Stimulated activated CD4-positive, alpha-beta T cell treated with anti-CD3 and anti-CD28 coated beads, Interleukin-1b, Interleukin-23, amount 100 ng/mL, for 4 hours (primary cell): Measurements from ENCODE around the gene LINC01488.

Source experiments
- DNase-seq, 2 donors: peaks; one replicate each; pipeline ENCODE4 v3.0.0-alpha.2; 2020; ENCODE audit warnings: low read depth in 2 of 2

Gene LINC01488

DNA sequence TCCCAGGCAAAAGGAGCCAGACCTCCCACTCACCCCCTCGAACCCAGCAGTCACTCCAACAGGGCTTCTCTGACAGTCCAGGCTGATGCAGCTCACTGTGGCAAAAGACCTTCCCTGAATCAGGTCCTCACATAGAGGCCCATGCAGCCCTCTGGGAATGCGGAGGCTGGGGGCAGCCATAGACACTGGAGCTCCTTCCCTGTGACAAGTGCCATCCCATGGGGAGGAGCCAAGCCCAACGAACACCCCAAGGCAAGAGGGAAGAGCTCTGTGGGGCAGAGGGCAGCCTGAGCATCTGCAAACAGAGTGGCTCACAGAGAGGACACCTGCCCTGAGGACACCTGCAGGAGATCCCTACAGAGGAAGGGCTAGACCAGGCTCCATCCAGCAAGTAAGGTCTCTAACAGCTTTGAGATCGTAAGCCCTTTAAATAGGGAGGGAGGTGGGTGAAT is at the start of gene LINC01488:
TSS of gene LINC01488 (plus strand) at position 271 of the 452 bp plus-strand sequence.
- no peak for DNase-seq

GRCh38 chr11:69431893-69432738 is 49.3 kb upstream of the LINC01488 start:
- no peak for DNase-seq

GRCh38 chr11:69433741-69434140 is 47.7 kb upstream of the LINC01488 start:
- DNase-seq = no peak

- no peak for DNase-seq
Observed at GRCh38 chr11:69434471-69434931, 47.0 kb upstream of the LINC01488 start.

DNA sequence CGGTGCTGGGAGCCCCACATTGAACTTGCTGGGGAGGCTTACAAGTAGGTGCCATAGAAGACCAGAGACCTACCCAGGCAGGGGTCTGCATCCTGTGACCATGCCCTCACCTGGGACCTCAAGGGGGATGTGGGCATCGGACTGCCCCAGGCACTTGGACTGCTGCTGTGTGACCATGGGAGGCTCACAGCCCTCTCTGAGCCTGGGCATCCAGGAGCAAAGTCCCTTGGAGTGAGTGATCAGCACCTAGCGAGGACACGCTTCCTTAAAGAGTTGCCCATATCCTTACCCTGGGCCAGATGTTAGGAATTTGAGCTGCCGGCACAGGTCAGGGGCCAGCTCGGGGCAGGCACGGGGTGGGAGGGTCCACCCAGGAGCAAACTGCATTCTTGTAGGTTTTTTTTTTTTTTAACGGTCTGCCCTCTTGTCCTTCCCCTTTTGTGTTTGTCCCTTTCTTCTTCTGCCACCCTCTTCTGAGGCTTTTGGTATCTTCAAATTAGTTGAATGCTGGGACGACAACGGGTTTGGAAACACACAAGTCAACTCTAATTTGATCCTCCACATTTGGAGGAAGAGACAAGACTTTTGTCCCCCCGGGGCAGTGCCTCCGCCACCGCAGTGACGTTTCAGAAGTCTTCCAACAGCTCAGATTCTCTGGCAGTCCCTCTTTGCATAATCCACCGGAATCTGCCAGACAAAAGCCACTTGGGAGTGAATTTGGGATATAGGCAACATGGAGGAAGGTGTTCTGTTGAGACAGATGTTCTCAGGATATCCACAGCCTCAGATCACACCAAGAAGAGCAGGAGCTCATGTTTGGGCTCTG is 46.1 kb upstream of the LINC01488 start:
- no peak for DNase-seq

DNA sequence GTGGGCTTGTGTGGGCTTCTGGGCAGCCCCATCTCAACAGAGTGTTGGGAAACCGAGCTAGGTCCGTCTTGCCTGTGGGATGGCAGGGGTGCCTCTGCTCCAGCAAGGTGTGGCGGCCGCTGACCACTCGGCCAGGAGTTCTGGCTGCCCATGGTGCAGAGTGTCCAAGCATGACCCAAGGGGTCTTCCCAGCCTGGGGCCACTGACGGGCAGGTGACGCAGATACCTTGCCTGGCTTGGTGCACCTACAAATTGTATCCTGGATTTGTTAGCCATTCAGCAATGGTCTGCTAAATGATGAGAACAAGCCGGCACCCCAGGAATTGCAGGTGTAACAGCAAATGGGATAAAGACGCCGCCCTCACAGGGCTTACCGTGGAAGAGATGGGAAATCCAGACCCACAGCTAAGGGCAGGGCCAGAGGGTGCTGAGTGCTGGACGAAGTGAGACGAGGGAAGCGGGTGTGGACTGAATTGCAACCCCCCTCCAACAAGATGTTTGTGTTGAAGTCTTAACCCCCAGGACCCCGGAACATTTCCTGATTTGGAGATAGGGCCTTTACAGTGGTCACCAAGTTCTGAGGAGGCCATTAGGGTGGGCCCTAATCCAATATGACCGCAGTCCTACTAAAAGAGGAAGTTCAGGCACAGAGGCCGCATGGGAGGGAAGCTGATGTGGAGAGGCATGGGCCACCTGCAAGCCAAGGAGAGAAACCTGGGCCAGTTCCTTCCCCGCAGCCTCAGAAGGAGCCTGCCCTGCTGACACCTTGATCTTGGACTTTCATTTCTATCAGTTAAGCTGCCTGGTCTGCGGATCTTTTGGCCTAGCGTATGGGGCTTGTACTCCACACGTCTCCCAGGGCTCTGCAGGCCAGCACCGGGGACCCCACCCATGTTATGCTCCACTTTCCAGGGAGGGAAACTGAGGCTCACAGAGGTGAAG is 45.2 kb upstream of the LINC01488 start:
- DNase-seq = no peak

- DNase-seq = no peak
Observed at GRCh38 chr11:69437001-69437875, 44.2 kb upstream of the LINC01488 start.

- no peak for DNase-seq
Observed at GRCh38 chr11:69437876-69438205, 43.6 kb upstream of the LINC01488 start.

DNA sequence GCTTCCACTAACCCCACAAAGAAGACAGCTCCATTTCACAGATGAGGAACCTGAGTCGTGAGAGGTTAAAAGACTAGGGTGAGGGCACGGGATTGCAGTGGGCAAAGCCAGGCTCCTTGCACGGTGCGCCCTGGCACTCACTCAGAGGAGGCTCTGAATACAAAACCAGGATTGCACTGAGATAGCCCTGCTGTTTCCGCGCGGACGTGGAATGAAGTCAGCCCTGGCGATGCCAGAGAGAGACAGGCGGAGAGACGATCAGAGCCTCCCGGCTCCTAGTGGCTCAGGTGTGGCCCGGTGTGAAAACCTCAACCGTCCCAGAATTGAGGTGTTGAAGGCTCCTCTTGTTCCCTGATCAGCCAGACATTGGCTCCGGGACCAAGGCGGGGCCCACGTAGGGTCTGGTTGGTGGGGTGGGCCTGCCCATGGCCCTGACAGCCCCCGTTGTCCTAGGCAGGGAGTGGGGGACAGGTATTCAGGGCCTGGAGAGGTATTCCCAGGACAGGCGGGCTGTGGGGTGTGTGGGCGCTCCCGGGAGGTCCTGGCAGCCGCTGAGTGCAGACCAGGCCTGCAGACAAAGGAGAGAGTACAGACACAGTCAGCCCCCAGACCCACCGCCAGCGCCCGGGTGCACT is 43.1 kb upstream of the LINC01488 start:
- DNase-seq = no peak

GRCh38 chr11:69439127-69439526 is 42.3 kb upstream of the LINC01488 start:
- DNase-seq = no peak

DNA sequence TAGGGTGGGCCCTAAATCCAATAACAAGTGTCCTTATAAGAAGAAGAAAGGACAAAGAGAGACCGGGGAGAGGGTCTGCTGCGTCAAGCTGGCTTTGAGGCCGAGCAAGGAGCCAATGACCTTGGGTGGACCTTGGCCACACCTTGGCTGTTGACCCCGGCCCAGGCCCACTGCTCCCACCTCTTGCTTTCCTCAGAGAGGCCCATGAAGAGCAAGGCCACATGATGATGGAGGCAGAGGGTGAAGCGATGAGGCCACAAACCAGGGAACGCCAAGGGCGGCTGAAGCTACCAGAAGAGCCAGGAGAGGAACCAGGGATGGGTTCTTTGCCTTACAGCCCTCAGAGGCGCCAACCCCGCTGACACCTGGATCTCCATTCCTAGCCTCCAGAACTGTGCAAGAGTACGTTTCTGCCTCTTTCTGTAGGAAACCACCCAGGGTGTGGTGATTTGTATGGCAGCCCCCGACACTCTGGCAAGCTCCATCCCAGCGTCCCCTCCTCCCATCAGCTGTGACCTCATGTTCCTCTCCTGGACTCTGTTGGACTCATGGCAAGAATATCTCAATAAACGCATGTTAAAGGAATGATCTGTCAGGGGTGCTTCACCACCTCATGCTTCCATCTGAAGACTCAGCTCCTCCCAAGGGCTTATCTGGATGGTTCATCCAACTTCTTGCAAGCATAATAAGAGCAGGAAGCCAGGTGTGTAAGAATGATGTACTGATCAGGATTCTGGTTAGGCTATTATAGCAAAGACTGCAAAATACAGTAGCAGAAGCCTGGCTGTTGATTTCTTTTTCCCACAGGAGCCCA is 41.6 kb upstream of the LINC01488 start:
- DNase-seq = no peak

GRCh38 chr11:69440876-69441275 is 40.6 kb upstream of the LINC01488 start:
- DNase-seq = no peak

GRCh38 chr11:69442012-69442806 is 39.3 kb upstream of the LINC01488 start:
- DNase-seq = no peak

DNA sequence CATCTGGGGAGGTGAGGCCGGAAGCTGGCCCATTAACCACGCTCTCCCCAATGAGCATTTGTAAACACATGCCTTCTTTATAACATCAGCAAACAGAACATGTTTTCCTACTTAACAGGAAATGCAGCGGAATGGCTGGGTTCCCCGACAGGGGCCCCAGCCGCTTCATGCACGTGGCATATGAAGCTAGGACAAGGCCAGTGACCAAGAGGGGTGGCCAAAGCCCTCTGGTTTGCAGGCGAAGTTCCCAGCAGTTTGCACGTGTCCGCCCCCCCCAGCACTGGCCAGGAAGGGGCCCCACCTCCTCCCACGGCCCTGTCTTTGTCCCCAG is 38.7 kb upstream of the LINC01488 start:
- DNase-seq = no peak

DNA sequence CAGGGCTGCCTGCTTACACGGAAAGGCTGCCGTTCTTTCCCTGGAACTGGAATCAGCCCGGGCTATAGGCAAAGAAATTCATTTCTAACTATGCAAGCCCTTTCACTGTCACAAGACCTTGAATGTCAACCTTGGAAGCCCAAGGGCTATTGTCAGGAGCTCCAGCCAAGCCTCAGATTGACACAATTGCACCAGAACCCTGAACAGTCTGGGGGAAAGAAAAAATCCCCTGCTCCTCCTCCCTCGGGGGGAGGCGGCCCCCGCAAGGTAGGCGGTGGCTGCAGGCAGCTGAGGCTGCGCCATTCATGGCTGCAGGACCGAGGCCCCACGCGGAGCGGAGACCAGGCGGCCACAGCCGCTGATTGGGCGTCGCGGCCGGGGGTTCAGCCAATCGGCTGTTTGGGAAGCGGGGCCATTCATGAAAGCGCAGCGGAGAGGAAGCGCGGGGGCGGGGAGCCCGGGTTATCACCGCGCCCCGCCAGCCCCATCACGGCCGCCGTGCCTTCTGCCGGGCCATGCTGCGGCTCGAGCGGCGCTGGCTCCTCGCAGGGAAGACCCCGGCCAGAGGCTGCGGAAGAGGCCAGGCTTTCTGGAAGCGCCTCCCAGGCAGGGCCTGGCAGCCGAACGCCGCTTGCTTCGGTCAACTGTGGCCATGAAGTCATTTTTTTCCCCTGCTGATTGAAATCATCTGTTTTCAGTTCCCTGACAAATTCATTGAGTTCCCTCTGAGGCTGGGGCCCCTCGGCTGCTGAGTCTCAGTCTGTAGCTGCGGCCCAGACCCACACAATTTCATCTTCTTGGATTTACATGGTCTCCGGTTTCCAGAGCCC is 38.1 kb upstream of the LINC01488 start:
- peak; percentile 62 to 67 for DNase-seq

DNA sequence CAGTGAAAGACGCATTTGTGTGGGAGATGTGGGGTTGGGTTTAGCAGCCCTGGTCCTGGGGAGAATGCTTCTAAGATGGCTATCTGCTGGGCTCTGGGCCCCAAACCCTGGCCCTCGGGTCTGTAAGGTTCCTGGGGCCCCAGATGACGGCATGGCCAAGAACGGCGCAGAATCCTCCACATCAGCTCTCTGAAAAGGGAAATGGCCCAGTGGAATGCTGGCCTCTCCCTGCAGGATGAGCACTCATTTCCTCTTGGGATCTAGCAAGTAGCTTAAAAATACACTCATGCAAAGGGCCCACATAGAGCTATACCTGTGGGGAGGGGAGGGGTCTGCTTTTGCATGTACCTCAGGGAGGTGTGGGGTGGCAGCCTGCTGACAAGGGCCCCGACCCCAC is 37.5 kb upstream of the LINC01488 start:
- no peak for DNase-seq

DNA sequence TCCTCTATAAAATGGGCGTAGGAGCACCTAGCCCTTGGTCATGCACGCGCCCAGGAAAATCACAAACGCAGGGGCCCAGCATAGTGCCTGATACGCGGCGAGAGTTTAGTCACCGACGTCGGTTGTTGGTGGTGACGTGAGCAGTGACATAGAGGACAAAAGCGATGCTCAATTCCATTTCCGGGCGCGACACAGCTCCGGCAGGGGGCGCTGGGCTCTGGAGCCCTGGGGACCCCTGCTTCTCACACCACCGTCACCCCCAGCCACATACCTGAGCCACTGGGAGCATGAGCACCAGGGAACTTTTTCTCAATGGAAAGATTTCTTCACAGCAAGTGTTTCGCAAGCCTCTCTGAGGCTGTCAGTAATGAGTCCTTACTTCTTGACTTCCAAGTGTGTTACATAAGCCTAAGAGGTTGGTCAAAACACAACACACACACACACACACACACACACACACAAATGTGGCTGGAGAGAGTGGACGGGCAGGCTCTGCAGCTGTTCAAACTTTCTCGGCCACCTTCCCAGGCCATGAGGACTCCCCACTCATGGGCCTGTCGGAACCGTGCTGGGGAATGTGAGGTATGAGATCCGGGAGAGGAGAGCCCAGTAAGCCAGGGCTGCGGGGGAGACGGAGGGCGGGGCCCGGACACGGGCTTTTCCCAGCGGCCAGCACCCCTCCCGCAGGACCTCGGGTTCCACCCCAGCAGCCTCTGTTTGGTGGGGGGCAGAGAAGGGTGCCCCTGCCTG is 36.9 kb upstream of the LINC01488 start:
- no peak for DNase-seq
